ENCODE results near the gene ETNPPL. TPM values are rescaled to one million over a fixed set of nuclear protein-coding genes. Genes with fewer than 3 reads are reported as not detected.

ETNPPL gene
- total RNA-seq, 4 donors from 2014 or later = not detected

DNA sequence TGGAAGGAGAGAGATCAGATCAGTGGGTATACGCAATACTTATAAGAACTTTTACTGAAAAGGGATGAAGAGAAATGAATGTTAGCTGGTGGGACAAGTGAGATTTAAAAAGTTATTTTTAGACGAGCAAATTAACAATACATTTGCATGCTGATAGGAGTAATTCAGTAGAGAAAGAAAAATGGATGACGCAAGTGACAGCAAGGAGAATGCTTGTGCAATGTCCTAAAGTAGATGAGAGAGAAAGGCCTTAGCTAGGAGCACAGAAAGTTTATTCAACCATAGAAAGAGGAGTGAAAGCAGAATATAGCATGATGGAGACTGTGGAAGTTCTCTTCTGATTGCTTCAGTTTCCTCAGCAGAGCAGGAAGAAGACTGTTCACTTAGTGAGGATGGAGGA, 66.7 kb downstream of the ETNPPL start:
- DNase-seq (ENCODE audit: low spot score in 2 of 2) = no peak
- intact Hi-C loops (cut with DNase I; ENCODE audit: low total_unique reads) = no loop called here
- TF ChIP-seq POLR2A (IDR thresholded peaks at IDR 0.05) = no peak
- TF ChIP-seq, protein P1, sequence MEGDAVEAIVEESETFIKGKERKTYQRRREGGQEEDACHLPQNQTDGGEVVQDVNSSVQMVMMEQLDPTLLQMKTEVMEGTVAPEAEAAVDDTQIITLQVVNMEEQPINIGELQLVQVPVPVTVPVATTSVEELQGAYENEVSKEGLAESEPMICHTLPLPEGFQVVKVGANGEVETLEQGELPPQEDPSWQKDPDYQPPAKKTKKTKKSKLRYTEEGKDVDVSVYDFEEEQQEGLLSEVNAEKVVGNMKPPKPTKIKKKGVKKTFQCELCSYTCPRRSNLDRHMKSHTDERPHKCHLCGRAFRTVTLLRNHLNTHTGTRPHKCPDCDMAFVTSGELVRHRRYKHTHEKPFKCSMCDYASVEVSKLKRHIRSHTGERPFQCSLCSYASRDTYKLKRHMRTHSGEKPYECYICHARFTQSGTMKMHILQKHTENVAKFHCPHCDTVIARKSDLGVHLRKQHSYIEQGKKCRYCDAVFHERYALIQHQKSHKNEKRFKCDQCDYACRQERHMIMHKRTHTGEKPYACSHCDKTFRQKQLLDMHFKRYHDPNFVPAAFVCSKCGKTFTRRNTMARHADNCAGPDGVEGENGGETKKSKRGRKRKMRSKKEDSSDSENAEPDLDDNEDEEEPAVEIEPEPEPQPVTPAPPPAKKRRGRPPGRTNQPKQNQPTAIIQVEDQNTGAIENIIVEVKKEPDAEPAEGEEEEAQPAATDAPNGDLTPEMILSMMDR (IDR thresholded peaks at IDR 0.05) = no peak
- H3K4me3 ChIP-seq (ENCODE audit: low read depth, poor library complexity, severe bottlenecking) = no peak overlapping the region
- 87 to 89% methylated on average over 3 of the region's 3 CpGs for WGBS, 2 donors

DNA sequence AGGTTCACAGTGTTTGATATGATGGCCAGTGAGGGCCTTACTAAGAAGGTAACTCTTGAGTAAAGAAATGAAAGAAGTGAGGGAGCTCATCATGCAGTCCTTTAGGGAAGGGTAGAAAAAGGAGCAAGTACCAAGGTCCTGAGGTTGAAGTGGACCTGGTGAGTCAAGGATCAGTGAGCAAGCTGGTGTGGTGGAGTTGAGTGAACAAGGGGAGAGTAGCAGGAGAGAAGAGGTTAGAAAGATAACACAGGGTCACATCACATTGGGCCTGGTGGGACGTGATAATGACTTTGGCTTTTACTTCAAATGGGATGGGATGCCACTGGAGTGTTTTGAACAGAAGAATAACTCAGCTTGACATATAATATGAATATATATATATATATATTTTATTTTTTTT, 67.8 kb downstream of the ETNPPL start:
- WGBS, 2 donors = 95 to 97% methylated on average over 1 of the region's 1 CpG

DNA sequence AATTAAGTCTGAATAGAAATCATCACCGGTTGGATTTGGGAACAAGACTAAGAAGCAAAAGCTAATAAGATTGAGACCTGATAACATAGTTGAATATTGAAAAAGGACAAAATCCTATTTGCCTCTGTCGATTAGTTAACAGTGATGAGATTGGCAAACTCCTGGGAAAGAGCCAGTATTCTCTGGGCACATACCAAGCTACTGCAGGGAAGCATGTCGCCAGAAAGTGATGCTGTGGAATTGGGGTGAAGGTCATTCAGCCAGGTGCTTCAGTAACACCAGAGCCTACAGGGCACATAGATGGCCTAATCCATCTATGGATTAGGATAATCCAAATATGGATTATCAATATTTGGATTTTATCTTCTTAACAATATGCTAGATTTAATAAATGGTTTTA, 68.4 kb downstream of the ETNPPL start:
- no peak for DNase-seq (ENCODE audit: low spot score in 2 of 2)
- no peak overlapping the region for H3K4me3 ChIP-seq (ENCODE audit: low read depth, poor library complexity, severe bottlenecking)
- WGBS, 2 donors = 68 to 75% methylated on average over 3 of the region's 3 CpGs
- intact Hi-C loops (cut with DNase I; ENCODE audit: low total_unique reads) = no loop called here
- no peak for TF ChIP-seq POLR2A (IDR thresholded peaks at IDR 0.05)
- TF ChIP-seq, protein P1 (IDR thresholded peaks at IDR 0.05) = no peak

More for the DNA sequence above, 67.8 kb downstream of the ETNPPL start:
- no peak overlapping the region for H3K4me3 ChIP-seq (ENCODE audit: low read depth, poor library complexity, severe bottlenecking)
- intact Hi-C loops (cut with DNase I; ENCODE audit: low total_unique reads) = no loop called here
- DNase-seq (ENCODE audit: low spot score in 2 of 2) = no peak
- TF ChIP-seq, protein P1 (IDR thresholded peaks at IDR 0.05) = no peak
- no peak for TF ChIP-seq POLR2A (IDR thresholded peaks at IDR 0.05)

DNA sequence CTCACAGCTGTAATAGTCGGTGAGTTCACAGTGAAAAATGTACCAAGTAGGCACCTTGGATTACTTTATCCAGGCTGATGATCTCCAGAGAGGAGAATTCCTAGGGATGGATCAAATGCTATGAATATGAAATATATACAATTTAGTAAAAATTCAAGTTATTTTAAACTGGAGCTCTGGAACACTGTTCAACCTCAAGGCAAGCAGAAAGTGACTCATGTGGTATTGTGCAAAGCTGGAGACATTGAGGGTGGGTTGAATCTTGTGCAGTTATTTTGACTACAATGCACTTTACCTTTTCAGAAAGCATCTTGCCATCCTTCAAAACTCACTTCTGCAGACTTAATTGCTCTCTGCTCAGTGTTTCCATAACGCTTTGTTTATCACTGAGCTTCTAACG, 69.0 kb downstream of the ETNPPL start:
- no peak for DNase-seq (ENCODE audit: low spot score in 2 of 2)
- no peak overlapping the region for H3K4me3 ChIP-seq (ENCODE audit: low read depth, poor library complexity, severe bottlenecking)
- intact Hi-C loops (cut with DNase I; ENCODE audit: low total_unique reads) = no loop called here
- TF ChIP-seq, protein P1 (IDR thresholded peaks at IDR 0.05) = no peak
- TF ChIP-seq POLR2A (IDR thresholded peaks at IDR 0.05) = no peak
- 85 to 95% methylated on average over 3 of the region's 3 CpGs for WGBS, 2 donors

DNA sequence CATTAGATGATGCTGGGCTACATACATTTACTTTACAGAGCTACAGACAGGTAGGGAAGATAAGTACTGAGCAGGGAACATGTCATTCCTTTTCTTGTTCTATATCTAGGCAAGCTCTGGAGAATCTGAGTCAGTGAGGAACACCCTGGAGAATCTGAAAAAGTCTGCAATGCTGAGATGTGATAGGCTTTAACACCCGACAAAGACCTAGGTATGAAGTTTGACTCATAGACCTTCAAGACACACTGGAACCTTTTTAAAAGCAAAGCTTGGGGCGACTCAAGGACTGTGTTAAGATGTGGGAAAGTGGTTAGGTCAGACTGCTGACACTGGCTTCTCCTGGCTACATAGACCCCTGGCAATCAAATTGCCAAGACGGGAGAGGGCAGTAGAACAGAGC, 69.6 kb downstream of the ETNPPL start:
- TF ChIP-seq POLR2A (IDR thresholded peaks at IDR 0.05) = no peak
- TF ChIP-seq, protein P1 (IDR thresholded peaks at IDR 0.05) = no peak
- 97% methylated on average over 3 of the region's 3 CpGs for WGBS, 2 donors
- intact Hi-C loops (cut with DNase I; ENCODE audit: low total_unique reads) = no loop called here
- DNase-seq (ENCODE audit: low spot score in 2 of 2) = no peak
- H3K4me3 ChIP-seq (ENCODE audit: low read depth, poor library complexity, severe bottlenecking) = no peak overlapping the region

Other genes with a start within 250 kb of the ETNPPL start
- 1,000 to 10,000 TPM in 2 of 4 donors, 100 to 1,000 TPM in 2; 686 to 1,455 (median 1,024) TPM for gene RPL34, start 142.5 kb downstream of the ETNPPL start, total RNA-seq
- gene OSTC, start 112.5 kb downstream of the ETNPPL start, total RNA-seq = 10 to 100 TPM; 21.5 to 55.3 (median 39.3) TPM